ENCODE results near the gene CHRNG. TPM values are rescaled to one million over a fixed set of nuclear protein-coding genes. Genes with fewer than 3 reads are reported as not detected.

The CHRNG gene
- total and polyA plus RNA-seq, 9 donors, result not detected

DNA sequence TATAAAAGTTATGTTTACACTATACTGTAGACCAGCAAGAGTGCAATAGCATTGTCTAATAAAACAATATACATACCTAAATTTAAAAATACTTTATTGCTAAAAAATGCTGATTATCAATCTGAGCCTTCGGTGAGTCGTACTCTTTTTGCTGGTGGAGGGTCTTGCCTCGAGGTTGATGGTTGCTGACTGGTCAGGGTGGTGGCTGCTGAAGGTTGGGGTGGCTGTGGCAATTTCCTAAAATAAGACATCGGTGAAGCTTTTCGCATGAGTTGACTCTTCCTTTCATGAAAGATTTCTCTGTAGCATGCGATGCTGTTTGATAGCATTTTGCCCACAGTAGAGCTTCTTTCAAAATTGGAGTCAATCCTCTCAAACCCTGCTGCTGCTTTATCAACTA, 8.5 kb downstream of the CHRNG start:
- intact Hi-C loops (cut with DNase I), result no loop called here
- Histone ChIP-seq H3K4me1 (ENCODE audit: insufficient read depth) (peaks cover 2% of the 10 kb centered on the region), H3K9me3 (no peaks in the 10 kb centered on the region), H3K27me3 (no peaks in the 10 kb centered on the region), H3K27ac (no peak overlapping the region), H3K4me3 (no peak overlapping the region), H3K36me3 (no peaks in the 10 kb centered on the region)
- no peak for DNase-seq
- WGBS, 3 donors, result 94 to 99% (median 98%) methylated on average over 6 of the region's 6 CpGs
- TF ChIP-seq, protein P1, sequence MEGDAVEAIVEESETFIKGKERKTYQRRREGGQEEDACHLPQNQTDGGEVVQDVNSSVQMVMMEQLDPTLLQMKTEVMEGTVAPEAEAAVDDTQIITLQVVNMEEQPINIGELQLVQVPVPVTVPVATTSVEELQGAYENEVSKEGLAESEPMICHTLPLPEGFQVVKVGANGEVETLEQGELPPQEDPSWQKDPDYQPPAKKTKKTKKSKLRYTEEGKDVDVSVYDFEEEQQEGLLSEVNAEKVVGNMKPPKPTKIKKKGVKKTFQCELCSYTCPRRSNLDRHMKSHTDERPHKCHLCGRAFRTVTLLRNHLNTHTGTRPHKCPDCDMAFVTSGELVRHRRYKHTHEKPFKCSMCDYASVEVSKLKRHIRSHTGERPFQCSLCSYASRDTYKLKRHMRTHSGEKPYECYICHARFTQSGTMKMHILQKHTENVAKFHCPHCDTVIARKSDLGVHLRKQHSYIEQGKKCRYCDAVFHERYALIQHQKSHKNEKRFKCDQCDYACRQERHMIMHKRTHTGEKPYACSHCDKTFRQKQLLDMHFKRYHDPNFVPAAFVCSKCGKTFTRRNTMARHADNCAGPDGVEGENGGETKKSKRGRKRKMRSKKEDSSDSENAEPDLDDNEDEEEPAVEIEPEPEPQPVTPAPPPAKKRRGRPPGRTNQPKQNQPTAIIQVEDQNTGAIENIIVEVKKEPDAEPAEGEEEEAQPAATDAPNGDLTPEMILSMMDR (IDR thresholded peaks at IDR 0.05), result no peak
- TF ChIP-seq EP300 (IDR thresholded peaks at IDR 0.05) (no peak), POLR2A (IDR thresholded peaks at IDR 0.05) (no peak)

DNA sequence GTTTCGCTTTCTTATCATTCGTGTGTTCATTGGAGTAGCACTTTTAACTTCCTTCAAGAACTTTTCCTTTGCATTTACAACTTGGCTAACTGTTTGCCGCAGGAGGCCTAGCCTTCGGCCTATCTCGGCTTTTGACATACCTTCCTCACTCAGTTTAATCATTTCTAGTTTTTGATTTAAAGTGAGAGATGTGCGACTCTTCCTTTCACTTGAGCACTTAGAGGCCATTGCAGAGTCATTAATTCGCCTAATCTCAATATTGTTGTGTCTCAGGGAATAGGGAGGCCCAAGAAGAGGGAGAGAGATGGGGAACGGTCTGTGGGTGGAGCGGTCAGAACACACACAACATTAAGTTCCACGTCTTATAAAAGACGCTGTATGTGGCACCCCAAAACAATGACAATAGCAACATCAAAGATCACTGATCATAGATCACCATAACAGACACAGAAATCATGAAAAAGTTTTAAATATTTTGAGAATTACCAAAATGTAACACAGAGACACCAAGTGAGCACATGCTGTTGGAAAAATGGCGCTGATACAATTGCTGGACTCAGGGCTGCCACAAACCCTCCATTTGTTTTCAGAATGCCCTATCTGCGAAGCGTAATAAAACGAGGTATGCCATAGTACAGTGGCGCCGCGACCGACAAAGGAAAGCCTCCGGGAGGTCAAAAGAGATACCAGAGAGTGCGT, 10.3 kb downstream of the CHRNG start:
- Histone ChIP-seq H3K27me3 (no peaks in the 10 kb centered on the region), H3K4me1 (ENCODE audit: insufficient read depth) (peaks cover 2% of the 10 kb centered on the region), H3K9me3 (no peaks in the 10 kb centered on the region), H3K36me3 (no peaks in the 10 kb centered on the region), H3K27ac (peak overlapping the region; percentile 48 to 82), H3K4me3 (peak overlapping the region; percentile 99)
- WGBS, 3 donors, result 37 to 41% (median 39%) methylated on average over 21 of the region's 21 CpGs
- no peak for DNase-seq
- intact Hi-C loops (cut with DNase I), result no loop called here
- TF ChIP-seq, protein P1 (IDR thresholded peaks at IDR 0.05), result no peak
- TF ChIP-seq POLR2A (IDR thresholded peaks at IDR 0.05) (no peak), EP300 (IDR thresholded peaks at IDR 0.05) (no peak)

DNA sequence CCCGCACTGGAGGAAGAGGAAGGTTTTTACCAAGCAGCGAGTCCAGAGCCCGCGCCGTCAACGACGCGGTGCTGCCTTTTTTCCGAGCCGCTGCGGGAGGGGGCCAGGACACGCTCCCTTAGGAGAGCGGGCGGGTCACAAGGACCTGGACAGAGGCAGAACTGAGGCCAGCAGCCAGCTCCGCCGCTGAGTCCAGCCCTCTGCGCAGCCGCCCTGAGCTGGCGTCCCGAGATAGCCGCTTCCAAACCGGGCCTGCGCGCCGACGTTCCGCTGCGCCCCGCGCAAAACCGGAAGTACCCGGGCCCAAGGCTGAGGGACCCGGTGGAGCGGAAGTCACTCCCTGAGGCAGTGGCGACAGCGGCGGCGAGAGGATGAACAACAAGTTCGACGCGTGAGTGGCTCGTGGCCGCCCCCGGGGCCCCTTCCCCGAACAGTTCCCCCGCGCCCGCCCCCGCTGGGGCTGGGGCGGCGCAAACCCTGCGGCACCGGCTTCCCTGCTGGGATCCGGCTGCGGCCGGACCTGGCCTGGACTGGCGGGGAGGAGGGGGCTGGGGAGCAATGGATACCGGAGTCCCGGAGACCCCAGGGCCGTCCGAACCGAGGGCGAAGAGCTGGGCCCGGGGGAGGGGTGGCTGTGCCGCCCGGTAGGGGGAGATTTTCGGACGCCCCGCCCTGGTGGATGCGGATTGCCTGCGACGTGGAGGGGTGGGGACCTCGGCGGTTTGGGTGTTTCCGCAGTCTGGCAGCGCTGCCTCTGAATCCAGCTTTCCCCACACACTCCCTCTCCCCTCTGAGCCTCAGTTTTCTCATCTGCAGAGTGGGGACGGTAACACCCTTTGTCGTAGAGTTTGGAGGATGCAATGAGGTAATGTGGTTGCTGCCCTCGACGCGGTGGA, 11.1 kb downstream of the CHRNG start, which contains the start of the genes EIF4E2 and TIGD1:
TSS of gene EIF4E2 (plus strand) at position 336 of the 896 bp plus-strand sequence. CDS start at position 372, 36 bp downstream.
TSS of gene TIGD1 (minus strand) at position 204 of the 896 bp plus-strand sequence. CDS start 675 bp downstream, outside the sequence.
- DNase-seq, result peak; percentile 90 to 95 (median 92)
- Histone ChIP-seq H3K27me3 (no peaks in the 10 kb centered on the region), H3K4me1 (ENCODE audit: insufficient read depth) (peaks cover 2% of the 10 kb centered on the region), H3K9me3 (no peaks in the 10 kb centered on the region), H3K36me3 (no peaks in the 10 kb centered on the region), H3K4me3 (peak within 1 kb of the TSS; percentile 99), H3K27ac (peak within 1 kb of the TSS; percentile 48 to 82)
- WGBS, 3 donors, result 0 to 1% (median 0%) methylated on average over 45 to 81 of the region's 81 CpGs
- intact Hi-C loops (cut with DNase I), result no loop called here
- TF ChIP-seq POLR2A (IDR thresholded peaks at IDR 0.05), result peak; percentile 53
- TF ChIP-seq, protein P1 (IDR thresholded peaks at IDR 0.05), result peak in 2 of 3 donors; percentile 50 to 51
- TF ChIP-seq EP300 (IDR thresholded peaks at IDR 0.05), result no peak

DNA sequence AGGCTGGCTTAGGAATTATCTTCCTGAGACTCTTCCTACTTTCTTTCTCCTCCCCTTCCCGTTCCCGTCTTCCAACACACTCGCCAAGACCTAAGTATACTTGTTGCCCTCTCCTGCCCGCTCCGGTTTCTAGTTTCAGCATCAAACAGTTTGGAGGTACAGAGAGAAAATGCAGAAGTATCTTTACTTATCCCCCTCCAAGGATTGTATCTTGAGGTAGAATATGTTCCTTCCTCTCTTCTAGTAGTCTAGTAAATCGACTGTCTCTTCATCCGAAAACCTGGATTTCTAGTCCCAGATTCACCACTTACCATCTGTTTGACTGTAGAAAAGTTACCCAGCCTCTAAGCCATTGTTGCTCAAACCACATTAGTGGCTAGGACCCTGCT, 11.8 kb downstream of the CHRNG start:
- H3K4me1 ChIP-seq (ENCODE audit: insufficient read depth), result peaks cover 2% of the 10 kb centered on the region
- peak overlapping the region; percentile 99 for H3K4me3 ChIP-seq
- H3K9me3 ChIP-seq, result no peaks in the 10 kb centered on the region
- TF ChIP-seq POLR2A (IDR thresholded peaks at IDR 0.05), result no peak
- TF ChIP-seq, protein P1 (IDR thresholded peaks at IDR 0.05), result no peak
- no peak for TF ChIP-seq EP300 (IDR thresholded peaks at IDR 0.05)
- WGBS, 3 donors, result 10 to 12% (median 10%) methylated on average over 7 of the region's 7 CpGs
- H3K36me3 ChIP-seq, result no peaks in the 10 kb centered on the region
- intact Hi-C loops (cut with DNase I), result no loop called here
- peak overlapping the region in 1 of 2 donors; percentile 82 for H3K27ac ChIP-seq
- no peak for DNase-seq
- no peaks in the 10 kb centered on the region for H3K27me3 ChIP-seq

Measured in ovary (tissue), 9 donors.